DMS153 (cell line): ENCODE measurements around the gene SMIM10L1.

Experiments
- DNase-seq: peaks from one replicate; lab custom pipeline; 2025; lab: John Stamatoyannopoulos, UW

The SMIM10L1 gene

DNA sequence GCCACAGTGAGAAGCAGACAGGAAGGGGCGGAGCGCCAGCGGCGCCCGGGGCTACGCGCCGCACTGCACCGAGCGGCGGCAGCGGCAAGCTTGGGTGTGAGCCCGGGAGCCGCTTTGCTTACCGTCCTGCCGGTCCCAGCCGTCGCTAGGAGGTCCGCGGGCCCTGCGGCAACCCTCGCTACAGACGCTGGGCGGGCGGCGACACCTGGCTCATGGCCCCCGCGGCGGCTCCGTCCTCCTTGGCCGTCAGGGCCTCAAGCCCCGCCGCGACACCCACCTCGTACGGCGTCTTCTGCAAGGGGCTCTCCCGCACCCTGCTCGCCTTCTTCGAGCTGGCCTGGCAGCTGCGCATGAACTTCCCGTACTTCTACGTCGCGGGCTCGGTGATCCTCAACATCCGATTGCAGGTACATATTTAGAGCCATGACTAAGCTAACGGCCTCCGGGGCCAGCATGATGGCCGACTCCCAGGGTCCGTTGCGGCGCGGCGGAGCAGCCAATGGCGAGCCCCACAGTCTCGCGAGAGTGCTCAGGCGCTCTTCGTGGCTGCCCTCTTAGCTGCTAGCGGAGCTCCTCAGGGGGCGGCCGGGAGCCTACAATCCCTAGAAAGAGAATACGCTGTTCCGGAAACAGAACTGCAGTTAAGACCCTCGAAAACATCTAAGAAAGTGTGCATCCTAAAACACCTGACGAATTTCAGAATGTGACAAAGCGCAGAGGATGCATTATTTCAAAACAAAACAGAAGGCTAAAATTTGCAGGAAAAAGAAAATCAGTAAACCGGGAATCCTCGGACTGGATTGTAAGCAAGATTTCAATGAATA lies at the start of gene SMIM10L1:
SMIM10L1 (plus strand) TSS at position 50 of the 824 bp plus-strand sequence; CDS start at position 213, 163 bp downstream.
- DNase-seq, result peak; percentile 87

DNA sequence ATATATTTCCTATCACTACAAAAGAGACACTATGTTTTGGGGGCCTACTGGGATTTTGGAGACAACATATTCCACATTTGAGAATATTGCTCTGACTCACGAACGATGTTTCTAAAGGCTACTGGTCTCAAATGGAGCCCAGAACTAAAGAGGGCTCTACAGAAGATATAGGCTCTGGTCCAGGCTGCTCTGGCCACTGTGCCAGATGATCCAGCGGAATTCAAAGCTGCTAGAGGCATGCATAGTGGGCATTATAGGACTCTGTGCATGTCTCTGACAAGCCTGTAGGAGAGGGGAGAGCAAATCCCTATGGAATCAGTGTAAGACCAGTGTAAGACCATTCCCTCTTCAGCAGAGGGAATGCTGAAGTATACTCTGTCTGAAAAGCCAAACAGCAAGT lies 40.6 kb upstream of the SMIM10L1 start:
- DNase-seq, result no peak

GRCh38 chr12:11130999-11131398 lies 40.0 kb upstream of the SMIM10L1 start:
- DNase-seq, result no peak

DNA sequence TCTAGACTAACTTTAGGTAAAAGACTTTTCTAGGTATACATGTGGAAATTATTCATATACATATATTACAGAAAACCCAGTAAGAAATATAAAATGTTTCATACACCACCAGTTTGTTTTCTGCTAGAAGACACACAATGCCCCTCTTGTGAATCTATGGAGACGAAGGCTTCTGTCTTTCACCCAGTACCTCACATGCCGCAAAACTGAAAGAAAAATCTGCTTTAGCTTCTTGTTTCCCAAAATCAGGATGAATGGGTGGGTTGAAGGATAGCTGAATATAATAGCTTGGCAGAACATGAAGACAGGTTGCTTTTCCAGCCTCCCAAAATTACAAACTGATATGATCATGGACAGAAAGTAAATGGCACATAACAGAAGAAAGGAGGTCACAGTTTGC lies 37.8 kb upstream of the SMIM10L1 start:
- no peak for DNase-seq

DNA sequence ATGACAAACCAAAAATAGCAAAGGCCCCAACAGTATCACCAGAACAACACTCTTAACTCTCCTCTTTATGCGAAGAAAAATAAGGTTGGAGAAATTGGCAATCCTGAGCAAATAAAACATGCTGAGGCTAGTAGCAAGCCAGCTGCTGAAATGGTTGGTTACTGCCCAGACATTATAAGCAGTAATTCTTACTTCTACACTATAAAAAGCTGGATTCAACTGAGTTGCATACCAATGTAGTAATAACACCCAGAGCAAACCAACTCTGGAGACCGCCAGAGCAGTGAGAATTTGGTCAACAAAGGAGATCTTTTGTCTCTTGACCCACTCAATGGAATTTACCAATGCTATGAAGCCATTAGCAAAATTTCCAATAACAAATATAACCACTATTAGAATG lies 37.2 kb upstream of the SMIM10L1 start:
- no peak for DNase-seq

GRCh38 chr12:11134305-11134704 lies 36.7 kb upstream of the SMIM10L1 start, which contains the start of gene TAS2R30:
TSS of gene TAS2R30 (minus strand) at chr12:11134644. CDS start at chr12:11134244, 400 bp downstream.
- DNase-seq, result no peak

- no peak for DNase-seq
These were observed 34.9 kb upstream of the SMIM10L1 start for GRCh38 chr12:11136075-11136474.

- no peak for DNase-seq
These were observed 27.6 kb upstream of the SMIM10L1 start for GRCh38 chr12:11143352-11143751.

- no peak for DNase-seq
These were observed 26.7 kb upstream of the SMIM10L1 start for GRCh38 chr12:11144297-11144696.

DNA sequence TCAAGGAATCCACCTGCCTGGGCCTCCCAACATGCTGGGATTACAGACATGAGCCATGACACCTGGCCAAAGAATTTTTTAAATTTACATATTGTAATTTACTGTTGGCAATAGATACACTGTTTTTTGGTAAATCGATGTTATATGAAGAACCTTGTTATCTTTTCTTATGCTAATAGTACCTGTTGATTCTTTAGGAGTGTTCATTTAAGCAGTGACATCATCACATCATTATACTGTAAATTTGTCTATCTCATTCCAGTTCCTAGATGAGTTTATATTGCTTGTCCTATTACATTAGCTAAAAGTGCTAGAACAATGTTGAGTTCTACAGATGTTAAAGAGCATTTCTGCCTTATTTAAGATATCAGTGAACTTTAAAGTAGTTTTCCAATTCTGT lies 23.6 kb upstream of the SMIM10L1 start:
- DNase-seq, result no peak

- DNase-seq, result no peak
These were observed 20.2 kb upstream of the SMIM10L1 start for GRCh38 chr12:11150832-11151231.

GRCh38 chr12:11152725-11153124 lies 18.3 kb upstream of the SMIM10L1 start:
- DNase-seq, result no peak

DNA sequence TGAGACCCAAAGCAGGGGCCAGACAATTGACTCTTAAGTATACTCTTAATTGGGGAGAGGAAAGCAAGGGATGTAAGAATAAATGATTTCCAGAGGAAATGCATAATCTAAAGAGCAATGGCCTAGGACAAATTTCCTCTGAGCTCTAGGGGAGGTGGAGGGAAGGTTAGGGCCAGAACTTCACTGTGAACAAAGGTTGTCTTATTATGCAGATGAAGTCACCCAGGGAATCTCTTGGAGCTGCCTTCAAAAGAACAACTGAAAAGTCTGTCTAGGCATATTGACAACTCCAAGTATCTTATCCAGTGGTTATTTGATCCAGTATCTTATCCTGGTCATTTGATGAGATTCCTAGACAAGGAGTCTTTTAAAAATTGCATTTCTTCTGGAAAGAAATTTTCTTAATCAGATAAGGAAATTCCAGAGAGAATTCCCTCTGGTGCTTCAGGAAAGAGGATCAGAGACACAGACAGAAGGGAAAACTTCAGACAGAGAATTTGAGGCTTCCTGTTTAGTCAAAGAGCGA lies 16.5 kb upstream of the SMIM10L1 start:
- DNase-seq, result no peak

GRCh38 chr12:11158885-11159444 lies 12.0 kb upstream of the SMIM10L1 start:
- DNase-seq, result no peak

DNA sequence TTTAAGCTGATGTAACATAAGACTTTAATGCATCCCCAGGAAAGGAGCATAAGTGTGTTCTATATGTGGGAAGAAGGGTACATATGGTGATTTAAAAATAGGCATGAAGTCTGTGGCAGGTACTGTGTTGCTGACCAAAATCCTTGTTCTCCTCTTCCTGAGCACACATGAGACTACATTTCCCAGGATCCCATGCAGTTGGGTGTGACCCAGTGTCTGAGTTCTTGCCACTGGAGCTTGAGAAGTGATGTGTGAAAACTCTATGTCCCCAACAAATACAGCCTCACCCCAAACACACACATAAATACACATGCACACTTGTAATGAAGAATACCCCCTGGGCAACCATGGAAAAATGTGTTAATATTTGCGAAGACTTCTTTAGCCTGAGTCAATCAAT lies 8.5 kb upstream of the SMIM10L1 start:
- no peak for DNase-seq

GRCh38 chr12:11164384-11164783 lies 6.6 kb upstream of the SMIM10L1 start:
- no peak for DNase-seq

DNA sequence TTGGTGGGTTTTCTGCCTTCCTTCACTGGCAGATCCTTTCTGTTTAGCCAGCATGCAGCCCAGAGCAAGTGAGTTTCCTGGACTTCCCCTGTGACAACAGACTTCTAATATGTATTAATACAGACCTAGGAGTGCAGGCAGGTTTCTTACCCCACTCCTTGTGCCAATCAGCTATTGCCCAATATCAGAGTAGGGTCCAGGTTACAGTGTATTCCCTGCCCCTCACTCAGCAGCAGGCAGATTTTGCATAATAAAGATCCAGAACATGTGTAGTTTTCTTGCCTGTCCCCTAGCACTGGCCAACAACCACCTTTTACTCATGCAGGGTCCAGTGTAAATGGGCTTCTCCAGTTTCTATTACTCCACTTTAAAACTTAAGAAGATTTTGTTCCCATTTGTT lies 4.7 kb upstream of the SMIM10L1 start:
- DNase-seq, result no peak

GRCh38 chr12:11170810-11171144 lies 217 bp upstream of the SMIM10L1 start:
- no peak for DNase-seq

DNA sequence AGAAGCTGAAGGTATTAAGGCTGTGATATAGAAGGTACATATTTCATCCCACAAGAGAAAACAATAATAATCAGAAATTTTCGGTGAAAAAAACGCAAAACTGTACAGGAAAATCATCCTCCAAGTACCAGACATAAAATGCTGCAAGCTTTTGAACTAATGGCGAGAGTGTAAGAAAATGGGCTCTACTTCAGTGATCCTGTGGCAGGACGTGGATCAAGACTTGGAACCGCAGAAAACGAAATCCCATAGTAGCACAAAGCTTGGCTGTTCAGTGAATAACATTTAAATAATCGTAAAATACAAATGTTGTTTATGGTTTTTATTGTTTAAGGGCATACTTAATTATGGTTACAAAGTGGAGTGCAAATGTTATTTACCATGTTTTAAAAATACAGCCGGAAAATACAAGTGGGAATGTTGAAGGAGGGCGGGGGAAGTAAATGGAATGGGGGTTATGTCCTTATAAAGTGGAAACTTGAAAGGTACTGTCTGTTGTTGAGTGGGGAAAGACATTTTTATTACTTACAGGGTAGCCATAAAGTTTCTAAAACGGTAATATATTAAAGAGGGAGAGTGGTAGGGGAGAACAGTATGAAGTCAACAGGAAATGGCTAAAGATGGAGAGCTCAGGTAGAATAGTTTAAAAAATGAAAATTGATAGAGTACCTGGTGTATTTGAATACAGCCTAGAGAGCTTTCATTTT lies 1.1 kb downstream of the SMIM10L1 start:
- peak; percentile 2 for DNase-seq

DNA sequence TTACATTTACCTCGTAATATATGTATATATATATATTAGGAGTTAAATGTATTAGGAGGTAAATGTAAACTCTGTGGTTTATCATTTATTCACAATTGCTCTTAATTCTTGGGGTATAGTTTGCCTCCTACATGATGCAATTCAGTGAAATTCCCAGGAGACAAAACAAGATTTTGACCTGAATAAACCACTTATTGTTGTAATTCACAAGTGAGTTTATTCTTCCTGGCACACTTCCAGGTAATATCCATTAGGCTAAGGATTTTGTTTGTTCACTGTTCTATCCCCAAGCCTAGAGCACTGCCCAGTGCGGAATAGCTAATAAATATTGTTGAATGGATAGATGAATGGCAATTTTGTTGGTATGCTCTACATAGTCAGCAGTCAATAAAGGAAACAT lies 3.0 kb downstream of the SMIM10L1 start:
- peak; percentile 51 for DNase-seq

DNA sequence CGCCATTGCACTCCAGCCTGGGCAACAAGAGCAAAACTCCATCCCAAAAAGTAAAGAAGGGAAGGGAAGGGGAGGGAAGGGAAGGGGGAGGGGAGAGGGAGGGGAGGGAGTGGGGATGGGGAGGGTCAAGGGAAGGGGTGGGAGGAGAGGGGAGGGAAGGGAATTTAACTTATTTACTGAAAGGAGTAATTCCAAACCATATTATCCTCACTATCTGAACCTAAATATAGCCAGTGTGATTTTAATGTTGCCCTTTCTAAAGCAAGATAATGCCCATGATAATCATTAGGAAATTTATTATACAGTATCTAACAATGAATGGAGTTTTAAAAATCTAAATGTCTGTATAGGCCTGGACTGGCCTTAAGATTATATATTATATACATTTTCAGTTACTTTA lies 7.3 kb downstream of the SMIM10L1 start:
- DNase-seq, result no peak

DNA sequence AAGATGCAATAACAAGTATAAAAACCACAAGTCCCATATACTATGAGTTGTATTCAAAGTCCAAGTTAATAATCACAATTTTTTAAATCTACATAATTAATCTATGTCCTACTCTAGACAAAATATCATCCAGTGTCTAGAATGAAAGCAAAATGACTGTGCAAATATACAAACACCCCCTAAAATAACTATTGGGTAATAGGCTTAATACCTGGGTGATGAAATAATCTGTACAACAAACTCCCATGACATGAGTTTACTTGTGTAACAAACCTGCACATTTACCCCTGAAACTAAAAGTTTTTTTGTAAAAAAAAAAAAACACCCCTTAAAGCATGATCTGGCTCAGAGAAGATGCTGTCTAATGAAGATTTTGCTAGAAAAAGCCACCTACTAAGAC lies 11.5 kb downstream of the SMIM10L1 start:
- DNase-seq, result no peak

GRCh38 chr12:11183011-11183410 lies 12.0 kb downstream of the SMIM10L1 start:
- DNase-seq, result peak; percentile 79
